HepG2 (cell line): Measurements from ENCODE around the gene COPZ1. TPM values are rescaled to one million over a fixed set of nuclear protein-coding genes. Genes with fewer than 3 reads are reported as not detected.

Experiments used
- ARID5B ChIP-seq: IDR thresholded peaks from 2 replicates; pipeline ENCODE4 v1.4.0; 2020; ENCODE audit warnings: mild to moderate bottlenecking, missing genetic modification reagents
- BCL6 ChIP-seq: IDR thresholded peaks from 2 replicates; pipeline ENCODE4 v1.6.1; 2016; ENCODE audit warnings: missing genetic modification reagents, missing compliant biosample characterization
- CEBPG ChIP-seq: IDR thresholded peaks from 2 replicates; pipeline ENCODE4 v1.6.1; 2016
- CHD4 ChIP-seq: fragments of 200-600 bp; sonication (generic); IDR thresholded peaks from 2 replicates; pipeline ENCODE4 v1.7.0; 2017; ENCODE audit warnings: mild to moderate bottlenecking, low read length, borderline replicate concordance
- GATAD2A ChIP-seq: IDR thresholded peaks from 2 replicates; pipeline ENCODE4 v1.6.1; 2016
- GPBP1L1 ChIP-seq: sonication (generic); formaldehyde crosslinking; IDR thresholded peaks from 2 replicates; pipeline ENCODE4 v1.5.0; 2020; ENCODE audit warnings: mild to moderate bottlenecking, missing genetic modification reagents
- HES4 ChIP-seq: sonication (generic); formaldehyde crosslinking; IDR thresholded peaks from 2 replicates; pipeline ENCODE4 v1.9.0; 2021; ENCODE audit warnings: mild to moderate bottlenecking, missing genetic modification reagents, borderline replicate concordance
- KAT7 ChIP-seq: IDR thresholded peaks from 2 replicates; pipeline ENCODE4 v1.6.1; 2018; ENCODE audit warnings: borderline replicate concordance, missing compliant biosample characterization
- MAFF ChIP-seq: IDR thresholded peaks from 2 replicates; pipeline ENCODE4 v1.6.1; 2011; ENCODE audit warnings: low read depth, low read length, improper control_type of control experiment
- MAFK ChIP-seq, 2 experiments: IDR thresholded peaks in 1 of 2; conservative IDR thresholded peaks in 1 of 2; 2 replicates each; pipeline ENCODE4 v1.6.1; 2011; ENCODE audit warnings: improper control_type of control experiment in 2 of 2, low read length in 2 of 2
- MYC ChIP-seq: sonication (generic); formaldehyde crosslinking; IDR thresholded peaks from 2 replicates; pipeline ENCODE4 v1.9.0; 2021; ENCODE audit warnings: missing genetic modification reagents, borderline replicate concordance
- NR2F2 ChIP-seq: IDR thresholded peaks from 2 replicates; pipeline ENCODE4 v1.6.1; 2012; ENCODE audit warnings: low read depth, inconsistent platforms, borderline replicate concordance
- NR2F6 ChIP-seq, 2 experiments: IDR thresholded peaks; 2 replicates each; pipeline ENCODE4 v1.6.1; 2016; ENCODE audit warnings: antibody characterized with exemption in 1 of 2, mild to moderate bottlenecking in 1 of 2
- SOX5 ChIP-seq: IDR thresholded peaks from 2 replicates; pipeline ENCODE4 v1.6.1; 2016; ENCODE audit warnings: borderline replicate concordance
- SYNCRIP ChIP-seq: fragments of 200-400 bp; formaldehyde crosslinking; IDR thresholded peaks from 2 replicates; pipeline ENCODE4 v1.6.1; 2018; ENCODE audit warnings: mild to moderate bottlenecking, low read depth, low read length; ENCODE audit not compliant: insufficient read depth
- ZNF615 ChIP-seq: sonication (generic); formaldehyde crosslinking; IDR thresholded peaks from 2 replicates; pipeline ENCODE4 v1.5.0; 2020; ENCODE audit warnings: mild to moderate bottlenecking, missing genetic modification reagents, borderline replicate concordance
- ZNF782 ChIP-seq: sonication (generic); formaldehyde crosslinking; IDR thresholded peaks from 2 replicates; pipeline ENCODE4 v1.4.0; 2020; ENCODE audit warnings: missing genetic modification reagents, mild to moderate bottlenecking, borderline replicate concordance
- polyA plus RNA-seq, 8 experiments: library from polyadenylated mRNA; depleted of rRNA in 3 of 8; stranded (reverse) in 7 of 8; unstranded in 1 of 8; fragments of >200 nt; fragmentation: Illumina TruSeq in 4 of 8; extraction: Trizol in 4 of 8; gene quantifications; 2 replicates each; pipeline versions ENCODE4 v1.2.1 to v1.2.3, GENCODE V29; 2011 to 2016; ENCODE audit warnings: low read depth in 4 of 8, missing spikeins in 1 of 8, mixed read lengths in 1 of 8; ENCODE audit not compliant: insufficient read depth in 1 of 8
- total RNA-seq, 5 experiments: library from RNA; depleted of rRNA; stranded (reverse); fragments of >200 nt; fragmentation: Illumina TruSeq; extraction: Trizol; gene quantifications; 2 replicates each; pipeline ENCODE4 v1.2.3, GENCODE V29; 2016; ENCODE audit warnings: low read depth in 1 of 5

Gene COPZ1
- total and polyA plus RNA-seq, 2 of the 13 experiments (the other 11 are each of a cell fraction or from before 2014, with no cell fraction given), result 125 to 184 TPM

- no peak for TF ChIP-seq ZNF782 (CRISPR knock-in tag)
- TF ChIP-seq SOX5, result peak; percentile 35; the same call in 1 of the 2 replicates
- no peak for TF ChIP-seq HES4 (CRISPR knock-in tag)
- peak; percentile 34; the same call in 1 of the 2 replicates for TF ChIP-seq ARID5B
- TF ChIP-seq MAFK (conservative IDR thresholded peaks at IDR 0.05 in 1 of 2, IDR thresholded peaks at IDR 0.05 in 1 of 2; ENCODE audit: low read length in 2 of 2), result peak; percentile 85 to 88
- TF ChIP-seq NR2F6 (IDR thresholded peaks at IDR 0.05), result 0 out of 2 replicates have a peak, but pooled peaks have one; percentile 14
- no peak; the same call in 1 of the 2 replicates for TF ChIP-seq NR2F6 (CRISPR knock-in tag; IDR thresholded peaks at IDR 0.05)
- TF ChIP-seq CEBPG, result peak; percentile 18; the same call in 1 of the 2 replicates
- TF ChIP-seq BCL6 (CRISPR knock-in tag), result peak; percentile 48; the same call in 1 of the 2 replicates
- no peak for TF ChIP-seq KAT7 (CRISPR knock-in tag)
- no peak; the same call in 1 of the 2 replicates for TF ChIP-seq NR2F2
- TF ChIP-seq ZNF615 (CRISPR knock-in tag), result no peak
- TF ChIP-seq GPBP1L1 (CRISPR knock-in tag), result no peak
- TF ChIP-seq SYNCRIP, result no peak
- 0 out of 2 replicates have a peak, but pooled peaks have one; percentile 9 for TF ChIP-seq GATAD2A (CRISPR knock-in tag)
- no peak for TF ChIP-seq CHD4
- TF ChIP-seq MAFF, result peak; percentile 79
- no peak for TF ChIP-seq MYC (CRISPR knock-in tag)
These were observed 12.4 kb downstream of the COPZ1 start (continued) for GRCh38 chr12:54337280-54337842.
